Retinal pigment epithelial cell (primary cell): ENCODE data around the gene EIF3J.
A peak's percentile ranks its signal among the peaks of the same experiment; 100 is the strongest.

Experiments used
- DNase-seq: peaks from one replicate; pipeline ENCODE4 v3.0.0-alpha.2; 2010; ENCODE audit warnings: low read depth
- H3K4me3 ChIP-seq: 2 replicates; pipeline ENCODE4 v1.5.1; 2011; ENCODE audit warnings: mild to moderate bottlenecking, low read length, control low read depth, moderate library complexity
- TF ChIP-seq, protein P1 (sequence below): conservative IDR thresholded peaks from 2 replicates; pipeline ENCODE4 v1.5.1; 2011; ENCODE audit warnings: low read depth, low read length, control low read depth, inconsistent platforms

The EIF3J gene

DNA sequence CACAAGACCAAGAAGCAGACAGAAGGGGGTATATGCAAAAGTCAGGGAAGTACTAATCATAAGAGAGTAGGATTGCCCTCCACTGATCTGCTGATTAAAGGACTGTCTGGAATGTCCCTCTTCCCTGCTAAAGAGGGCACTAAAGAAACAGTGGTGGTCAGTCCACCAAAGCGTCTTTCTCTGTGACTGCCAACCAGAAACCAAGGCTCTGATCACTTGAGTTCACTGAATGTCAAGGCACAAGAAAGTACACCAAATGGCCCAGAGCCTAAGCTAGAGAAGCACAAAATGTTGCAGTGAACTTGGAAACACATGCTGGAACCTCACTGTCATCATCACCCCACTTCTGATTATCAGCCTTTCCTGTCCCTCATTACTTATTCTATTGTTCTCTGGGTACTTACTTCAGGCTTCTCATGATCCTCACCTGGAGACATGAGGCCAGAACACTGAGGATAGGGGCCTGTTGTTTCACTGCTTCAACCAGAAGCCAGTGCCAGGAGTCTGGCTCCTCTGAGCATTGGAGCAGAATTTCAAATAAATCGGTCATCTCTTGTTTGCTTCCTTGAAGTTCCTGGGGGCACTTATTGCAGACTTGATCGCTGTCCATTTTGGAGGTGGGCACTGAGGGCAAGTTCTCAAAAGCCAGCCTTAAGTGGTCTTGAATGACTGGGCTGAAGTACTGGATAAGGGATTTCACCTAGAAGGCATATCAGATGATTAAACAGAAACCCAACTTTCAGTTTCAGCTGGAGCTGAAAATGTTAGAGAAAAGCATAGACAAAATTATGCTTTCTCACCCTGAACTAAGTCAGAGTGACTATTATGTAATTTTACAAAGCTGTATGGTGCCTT is 58.9 kb downstream of the EIF3J start:
- TF ChIP-seq, protein P1, sequence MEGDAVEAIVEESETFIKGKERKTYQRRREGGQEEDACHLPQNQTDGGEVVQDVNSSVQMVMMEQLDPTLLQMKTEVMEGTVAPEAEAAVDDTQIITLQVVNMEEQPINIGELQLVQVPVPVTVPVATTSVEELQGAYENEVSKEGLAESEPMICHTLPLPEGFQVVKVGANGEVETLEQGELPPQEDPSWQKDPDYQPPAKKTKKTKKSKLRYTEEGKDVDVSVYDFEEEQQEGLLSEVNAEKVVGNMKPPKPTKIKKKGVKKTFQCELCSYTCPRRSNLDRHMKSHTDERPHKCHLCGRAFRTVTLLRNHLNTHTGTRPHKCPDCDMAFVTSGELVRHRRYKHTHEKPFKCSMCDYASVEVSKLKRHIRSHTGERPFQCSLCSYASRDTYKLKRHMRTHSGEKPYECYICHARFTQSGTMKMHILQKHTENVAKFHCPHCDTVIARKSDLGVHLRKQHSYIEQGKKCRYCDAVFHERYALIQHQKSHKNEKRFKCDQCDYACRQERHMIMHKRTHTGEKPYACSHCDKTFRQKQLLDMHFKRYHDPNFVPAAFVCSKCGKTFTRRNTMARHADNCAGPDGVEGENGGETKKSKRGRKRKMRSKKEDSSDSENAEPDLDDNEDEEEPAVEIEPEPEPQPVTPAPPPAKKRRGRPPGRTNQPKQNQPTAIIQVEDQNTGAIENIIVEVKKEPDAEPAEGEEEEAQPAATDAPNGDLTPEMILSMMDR, result no peak
- H3K4me3 ChIP-seq, result no peak overlapping the region
- no peak for DNase-seq

DNA sequence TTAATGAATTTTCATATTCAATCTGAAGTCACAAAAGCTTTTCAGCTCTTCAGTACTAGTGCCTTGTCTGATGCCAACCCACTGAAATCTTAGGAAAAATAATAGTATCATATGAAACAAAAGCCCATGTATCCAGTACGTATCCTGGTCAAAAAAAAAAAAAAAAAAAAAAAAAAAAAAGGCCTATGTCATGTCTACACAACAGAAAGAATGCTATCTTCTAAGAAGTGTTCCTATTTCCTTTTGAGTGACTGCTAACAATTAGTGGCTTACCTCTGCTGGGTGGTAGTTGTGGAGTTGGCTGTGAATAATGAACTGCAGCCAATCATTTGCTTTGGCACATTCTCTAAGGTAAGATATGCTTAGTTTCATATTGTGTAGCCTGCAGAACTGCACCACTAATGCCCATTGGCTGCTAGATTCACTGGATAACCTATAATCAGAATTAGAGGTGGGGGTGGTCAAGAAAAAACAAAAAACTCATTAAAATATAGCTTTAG is 59.6 kb downstream of the EIF3J start:
- DNase-seq, result no peak

DNA sequence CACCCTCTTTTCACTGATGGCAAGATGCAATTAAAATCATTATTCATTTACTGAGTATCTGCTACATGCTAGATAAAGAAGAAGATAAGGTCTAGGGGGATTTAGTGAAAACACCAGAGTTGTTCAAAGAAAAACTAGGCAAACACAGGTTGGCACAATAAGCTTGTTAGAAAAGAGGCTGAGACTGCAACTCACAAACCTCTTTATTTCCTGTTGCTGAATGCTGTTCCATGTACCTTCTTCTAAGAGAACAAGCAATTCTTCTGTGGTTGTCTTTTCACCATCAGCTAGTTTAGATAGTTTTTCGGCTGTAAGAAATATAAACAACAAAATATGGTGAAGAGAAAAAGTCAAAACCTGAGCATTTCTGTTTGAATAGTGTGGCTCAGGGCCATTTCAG is 61.1 kb downstream of the EIF3J start:
- no peak overlapping the region for H3K4me3 ChIP-seq
- no peak for DNase-seq
- TF ChIP-seq, protein P1, result no peak

More for the DNA sequence above, 59.6 kb downstream of the EIF3J start:
- TF ChIP-seq, protein P1, result no peak
- H3K4me3 ChIP-seq, result no peak overlapping the region

DNA sequence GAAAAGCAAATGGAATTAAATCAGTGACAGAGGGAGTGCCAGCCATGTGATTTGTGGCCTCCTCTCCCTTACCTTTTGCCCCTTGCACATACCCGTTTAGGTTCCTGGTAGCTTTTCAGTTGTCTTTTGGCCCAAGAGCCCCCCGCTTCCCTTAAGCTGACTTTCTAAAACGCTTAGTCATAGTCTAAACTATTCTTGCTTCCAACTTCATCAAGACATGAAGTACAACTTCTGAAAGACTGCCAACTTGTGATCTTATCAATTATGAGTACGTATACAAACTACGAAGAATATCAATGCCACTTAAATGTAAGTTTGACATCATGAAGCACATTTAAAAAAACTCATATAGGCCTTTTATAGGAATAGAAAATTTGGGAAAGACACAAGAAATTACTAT is 61.9 kb downstream of the EIF3J start:
- peak; percentile 53 for DNase-seq
- TF ChIP-seq, protein P1, result no peak
- no peak overlapping the region for H3K4me3 ChIP-seq

DNA sequence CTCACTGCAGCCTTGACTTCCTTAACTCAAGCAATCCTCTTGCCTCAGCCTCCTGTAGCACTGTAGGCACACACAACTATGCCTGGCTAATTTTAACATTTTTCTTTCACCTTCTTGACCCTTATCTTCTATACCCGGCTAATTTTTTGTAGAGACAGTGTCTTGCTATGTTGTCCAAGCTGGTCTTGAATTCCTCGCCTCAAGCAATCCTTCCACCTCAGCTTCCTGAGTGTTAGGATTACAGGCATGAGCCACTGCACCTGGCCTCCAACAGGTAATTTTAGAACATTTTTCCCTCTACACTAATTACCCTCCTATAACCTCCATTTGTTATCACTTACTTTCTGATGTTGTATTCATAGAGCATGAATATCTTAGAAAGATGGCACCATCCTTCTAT is 66.2 kb downstream of the EIF3J start:
- TF ChIP-seq, protein P1, result no peak
- H3K4me3 ChIP-seq, result no peak overlapping the region
- DNase-seq, result no peak

DNA sequence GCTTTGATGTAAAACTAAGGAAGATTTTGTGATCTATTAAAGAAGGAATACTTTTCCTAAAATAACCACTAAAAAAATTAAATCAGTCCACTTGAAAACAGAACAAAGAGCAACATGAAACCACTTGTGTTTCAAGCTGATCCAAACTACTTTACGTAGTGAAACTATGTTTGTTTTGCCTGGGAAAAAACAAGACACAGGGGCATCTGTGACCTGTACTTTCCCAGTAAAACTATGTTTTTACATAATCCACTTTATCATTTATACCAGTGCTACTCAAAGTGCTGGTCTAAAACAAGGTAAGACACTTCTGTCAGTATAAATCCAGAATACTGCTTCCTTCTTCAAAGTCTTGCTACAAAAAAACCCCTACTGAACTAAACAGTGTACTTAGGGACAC is 69.8 kb downstream of the EIF3J start:
- H3K4me3 ChIP-seq, result no peak overlapping the region
- DNase-seq, result no peak
- TF ChIP-seq, protein P1, result no peak
